Parathyroid adenoma (tissue), 2 donors: ENCODE data around the gene BRINP3.

ENCODE experiments used
- H2AFZ ChIP-seq: fragments of 300-600 bp; sonication (generic); one replicate; pipeline ENCODE4 v1.7.0; 2017; ENCODE audit warnings: antibody characterized with exemption, mild to moderate bottlenecking
- H3K27ac ChIP-seq: fragments of 300-600 bp; sonication (generic); one replicate; pipeline ENCODE4 v1.7.0; 2017
- H3K27me3 ChIP-seq: fragments of 300-600 bp; sonication (generic); one replicate; pipeline ENCODE4 v1.7.0; 2017; ENCODE audit warnings: low read length; ENCODE audit not compliant: control insufficient read depth, insufficient read depth
- H3K36me3 ChIP-seq: fragments of 300-600 bp; sonication (generic); one replicate; pipeline ENCODE4 v1.7.0; 2017; ENCODE audit warnings: low read length; ENCODE audit not compliant: control insufficient read depth, insufficient read depth
- H3K4me1 ChIP-seq: fragments of 300-600 bp; sonication (generic); one replicate; pipeline ENCODE4 v1.7.0; 2017; ENCODE audit warnings: control low read depth
- H3K4me2 ChIP-seq: fragments of 300-600 bp; sonication (generic); one replicate; pipeline ENCODE4 v1.7.0; 2017; ENCODE audit warnings: low read length
- H3K4me3 ChIP-seq: fragments of 300-600 bp; sonication (generic); one replicate; pipeline ENCODE4 v1.7.0; 2017; ENCODE audit warnings: low read depth, low read length
- H3K79me2 ChIP-seq: fragments of 300-600 bp; sonication (generic); one replicate; pipeline ENCODE4 v1.7.0; 2017; ENCODE audit warnings: control low read depth
- H3K9ac ChIP-seq: fragments of 300-600 bp; sonication (generic); one replicate; pipeline ENCODE4 v1.7.0; 2017; ENCODE audit warnings: mild to moderate bottlenecking
- H3K9me3 ChIP-seq: fragments of 300-600 bp; sonication (generic); one replicate; pipeline ENCODE4 v1.7.0; 2017; ENCODE audit warnings: low read length; ENCODE audit not compliant: control insufficient read depth
- CTCF ChIP-seq: fragments of 300-600 bp; sonication (generic); IDR thresholded peaks from one replicate; pipeline ENCODE4 v1.7.0; 2017; ENCODE audit warnings: antibody characterized with exemption, mild to moderate bottlenecking
- donor health status: primary hyperparathyroidism.

Gene BRINP3

GRCh38 chr1:190365283-190365682 lies 112.4 kb downstream of the BRINP3 start:
- H3K36me3 ChIP-seq = no peaks in the 10 kb centered on the region
- H3K79me2 ChIP-seq = no peaks in the 10 kb centered on the region
- H2AFZ ChIP-seq = no peak overlapping the region
- no peaks in the 10 kb centered on the region for H3K4me1 ChIP-seq
- H3K4me3 ChIP-seq = no peak overlapping the region
- H3K9ac ChIP-seq = no peak overlapping the region
- no peak overlapping the region for H3K27ac ChIP-seq
- no peak overlapping the region for H3K4me2 ChIP-seq
- no peaks in the 10 kb centered on the region for H3K27me3 ChIP-seq
- no peak for TF ChIP-seq CTCF
- no peaks in the 10 kb centered on the region for H3K9me3 ChIP-seq

GRCh38 chr1:190353538-190354101 lies 124.0 kb downstream of the BRINP3 start:
- Histone ChIP-seq H3K27me3 (no peaks in the 10 kb centered on the region), H3K27ac (no peak overlapping the region), H3K9ac (no peak overlapping the region), H2AFZ (no peak overlapping the region), H3K79me2 (no peaks in the 10 kb centered on the region), H3K4me2 (no peak overlapping the region), H3K4me1 (no peaks in the 10 kb centered on the region), H3K4me3 (no peak overlapping the region), H3K36me3 (no peaks in the 10 kb centered on the region), H3K9me3 (no peaks in the 10 kb centered on the region)
- TF ChIP-seq CTCF = no peak

- no peaks in the 10 kb centered on the region for H3K79me2 ChIP-seq
- H3K27me3 ChIP-seq = no peaks in the 10 kb centered on the region
- H3K4me1 ChIP-seq = no peaks in the 10 kb centered on the region
- no peak overlapping the region for H3K4me2 ChIP-seq
- H3K9me3 ChIP-seq = no peaks in the 10 kb centered on the region
- no peak for TF ChIP-seq CTCF
- no peak overlapping the region for H3K27ac ChIP-seq
- H3K9ac ChIP-seq = no peak overlapping the region
- H3K4me3 ChIP-seq = no peak overlapping the region
- no peaks in the 10 kb centered on the region for H3K36me3 ChIP-seq
- H2AFZ ChIP-seq = no peak overlapping the region
These were observed 133.2 kb downstream of the BRINP3 start for GRCh38 chr1:190344454-190344853.

GRCh38 chr1:190338829-190339228 lies 138.8 kb downstream of the BRINP3 start:
- H3K9ac ChIP-seq = no peak overlapping the region

More at GRCh38 chr1:190338829-190339228, 138.8 kb downstream of the BRINP3 start:
- Histone ChIP-seq H3K4me1 (no peaks in the 10 kb centered on the region), H3K27ac (no peak overlapping the region), H3K36me3 (no peaks in the 10 kb centered on the region), H2AFZ (no peak overlapping the region), H3K4me3 (no peak overlapping the region), H3K4me2 (no peak overlapping the region), H3K9me3 (no peaks in the 10 kb centered on the region), H3K27me3 (no peaks in the 10 kb centered on the region), H3K79me2 (no peaks in the 10 kb centered on the region)
- TF ChIP-seq CTCF = no peak
